HuH-7.5 (cell line): ENCODE results near the gene LCE1F.

Source experiments
- DNase-seq: peaks from one replicate; pipeline ENCODE4 v3.0.0; 2011; ENCODE audit warnings: low spot score

The LCE1F gene

GRCh38 chr1:152774875-152775274 lies at the start of gene LCE1F:
LCE1F (plus strand) TSS chr1:152775140; CDS start chr1:152776372, 1,232 bp downstream.
- DNase-seq: no peak

GRCh38 chr1:152725261-152725660 lies 49.7 kb upstream of the LCE1F start:
- no peak for DNase-seq

GRCh38 chr1:152728986-152729385 lies 46.0 kb upstream of the LCE1F start:
- no peak for DNase-seq

- DNase-seq: peak; percentile 11
Measured at GRCh38 chr1:152735648-152736047, 39.3 kb upstream of the LCE1F start.

GRCh38 chr1:152737997-152738396 lies 36.9 kb upstream of the LCE1F start:
- DNase-seq: no peak

- no peak for DNase-seq
Measured at GRCh38 chr1:152739841-152740240, 35.1 kb upstream of the LCE1F start.

GRCh38 chr1:152741656-152742055 lies 33.3 kb upstream of the LCE1F start:
- DNase-seq: no peak

- DNase-seq: no peak
Measured at GRCh38 chr1:152743371-152744145, 31.4 kb upstream of the LCE1F start.

- DNase-seq: peak; percentile 16
Measured at GRCh38 chr1:152745289-152745704, 29.6 kb upstream of the LCE1F start.

- DNase-seq: no peak
Measured at GRCh38 chr1:152745765-152746444, 29.0 kb upstream of the LCE1F start.

- no peak for DNase-seq
Measured at GRCh38 chr1:152747831-152748230, 27.1 kb upstream of the LCE1F start.

- no peak for DNase-seq
Measured at GRCh38 chr1:152752225-152752624, 22.7 kb upstream of the LCE1F start.

GRCh38 chr1:152753586-152753985 lies 21.4 kb upstream of the LCE1F start:
- no peak for DNase-seq

GRCh38 chr1:152756872-152757271 lies 18.1 kb upstream of the LCE1F start:
- no peak for DNase-seq

- no peak for DNase-seq
Measured at GRCh38 chr1:152757747-152758146, 17.2 kb upstream of the LCE1F start, which contains the start of gene KPRP. KPRP (plus strand) TSS chr1:152758025; CDS start chr1:152759589, 1,564 bp downstream.

- DNase-seq: no peak
Measured at GRCh38 chr1:152758636-152759035, 16.3 kb upstream of the LCE1F start.

- no peak for DNase-seq
Measured at GRCh38 chr1:152759453-152760173, 15.3 kb upstream of the LCE1F start.

GRCh38 chr1:152760551-152761190 lies 14.3 kb upstream of the LCE1F start:
- no peak for DNase-seq

- DNase-seq: no peak
Measured at GRCh38 chr1:152761609-152762213, 13.2 kb upstream of the LCE1F start.

GRCh38 chr1:152768847-152769533 lies 6.0 kb upstream of the LCE1F start:
- no peak for DNase-seq

- DNase-seq: no peak
Measured at GRCh38 chr1:152770411-152770810, 4.5 kb upstream of the LCE1F start.
